Measurements from ENCODE around the gene ZBTB24.

ZBTB24 gene

GRCh38 chr6:109449064-109449794 lies 33.8 kb downstream of the ZBTB24 start:
- DNase-seq = no peak

GRCh38 chr6:109448615-109449014 lies 34.4 kb downstream of the ZBTB24 start:
- no peak for DNase-seq

- no peak for DNase-seq
These were observed 35.0 kb downstream of the ZBTB24 start for GRCh38 chr6:109447878-109448555.

- no peak for DNase-seq
These were observed 35.9 kb downstream of the ZBTB24 start for GRCh38 chr6:109447087-109447486.

GRCh38 chr6:109446541-109446940 lies 36.5 kb downstream of the ZBTB24 start:
- DNase-seq = no peak

- no peak for DNase-seq
These were observed 36.9 kb downstream of the ZBTB24 start for GRCh38 chr6:109446072-109446471.

GRCh38 chr6:109445382-109445781 lies 37.6 kb downstream of the ZBTB24 start:
- DNase-seq = no peak

- no peak for DNase-seq
These were observed 39.5 kb downstream of the ZBTB24 start for GRCh38 chr6:109443425-109443950.

GRCh38 chr6:109442393-109442924 lies 40.6 kb downstream of the ZBTB24 start:
- no peak for DNase-seq

- DNase-seq = no peak
These were observed 41.8 kb downstream of the ZBTB24 start for GRCh38 chr6:109441069-109441816.

GRCh38 chr6:109440331-109441068 lies 42.5 kb downstream of the ZBTB24 start, which contains the start of the genes PPIL6 and SMPD2:
PPIL6 (minus strand) TSS chr6:109440628; CDS start chr6:109440590, 38 bp downstream.
SMPD2 (plus strand) TSS chr6:109440724; CDS start chr6:109441122, 398 bp downstream.
- no peak for DNase-seq

- no peak for DNase-seq
These were observed 47.0 kb downstream of the ZBTB24 start for GRCh38 chr6:109436041-109436440.

- DNase-seq = no peak
These were observed 48.6 kb downstream of the ZBTB24 start for GRCh38 chr6:109434456-109434855.

- DNase-seq = no peak
These were observed 53.5 kb downstream of the ZBTB24 start for GRCh38 chr6:109429496-109429895.

- no peak for DNase-seq
These were observed 54.0 kb downstream of the ZBTB24 start for GRCh38 chr6:109428889-109429477.

- DNase-seq = no peak
These were observed 58.1 kb downstream of the ZBTB24 start for GRCh38 chr6:109424946-109425345.

GRCh38 chr6:109421184-109421583 lies 61.8 kb downstream of the ZBTB24 start:
- no peak for DNase-seq

- DNase-seq = no peak
These were observed 62.3 kb downstream of the ZBTB24 start for GRCh38 chr6:109420751-109421150.

- no peak for DNase-seq
These were observed 65.4 kb downstream of the ZBTB24 start for GRCh38 chr6:109417646-109418045.
